ENCODE measurements around the gene TMEM115. TPM values are rescaled to one million over a fixed set of nuclear protein-coding genes. Genes with fewer than 3 reads are reported as not detected.

The TMEM115 gene
- total RNA-seq, 2 donors from 2014 or later = 73.0 to 76.7 TPM

- no peaks in the 10 kb centered on the region for H3K9me3 ChIP-seq
- TF ChIP-seq POLR2AphosphoS5 (IDR thresholded peaks at IDR 0.05) (no peak), CTCF (IDR thresholded peaks at IDR 0.05) (no peak), POLR2A (IDR thresholded peaks at IDR 0.05) (no peak)
- H3K27me3 ChIP-seq (replicated peaks; ENCODE audit: insufficient read depth) = no peaks in the 10 kb centered on the region
- H3K27ac ChIP-seq = no peak overlapping the region
- DNase-seq (ENCODE audit: low spot score) = no peak
- no peaks in the 10 kb centered on the region for H3K4me1 ChIP-seq (replicated peaks)
- no peak overlapping the region for H3K4me3 ChIP-seq
- H3K36me3 ChIP-seq = no peaks in the 10 kb centered on the region
- intact Hi-C loops (cut with DNase I) = no loop called here
- WGBS = 89% methylated on average over 16 of the region's 17 CpGs
Observed at GRCh38 chr3:50378757-50379156, 19.4 kb upstream of the TMEM115 start.

- no peak for DNase-seq (ENCODE audit: low spot score)
- WGBS = 84% methylated on average over 6 of the region's 6 CpGs
- no peak overlapping the region for H3K4me3 ChIP-seq
- TF ChIP-seq POLR2A (IDR thresholded peaks at IDR 0.05) (no peak), CTCF (IDR thresholded peaks at IDR 0.05) (no peak), POLR2AphosphoS5 (IDR thresholded peaks at IDR 0.05) (no peak)
- no peaks in the 10 kb centered on the region for H3K36me3 ChIP-seq
- no peaks in the 10 kb centered on the region for H3K4me1 ChIP-seq (replicated peaks)
- H3K27me3 ChIP-seq (replicated peaks; ENCODE audit: insufficient read depth) = no peaks in the 10 kb centered on the region
- intact Hi-C loops (cut with DNase I) = no loop called here
- no peaks in the 10 kb centered on the region for H3K9me3 ChIP-seq
- H3K27ac ChIP-seq = no peak overlapping the region
Observed at GRCh38 chr3:50378024-50378423, 18.7 kb upstream of the TMEM115 start.

GRCh38 chr3:50375258-50375931, 16.1 kb upstream of the TMEM115 start:
- no peaks in the 10 kb centered on the region for H3K4me1 ChIP-seq (replicated peaks)
- intact Hi-C loops (cut with DNase I) = no loop called here
- 85% methylated on average over 6 of the region's 7 CpGs for WGBS

GRCh38 chr3:50374363-50375257, 15.3 kb upstream of the TMEM115 start:
- H3K27ac ChIP-seq = no peak overlapping the region
- no peaks in the 10 kb centered on the region for H3K4me1 ChIP-seq (replicated peaks)
- TF ChIP-seq POLR2A (IDR thresholded peaks at IDR 0.05) = no peak
- no peak for TF ChIP-seq CTCF (IDR thresholded peaks at IDR 0.05)
- TF ChIP-seq POLR2AphosphoS5 (IDR thresholded peaks at IDR 0.05) = no peak
- H3K36me3 ChIP-seq = no peaks in the 10 kb centered on the region
- no peaks in the 10 kb centered on the region for H3K27me3 ChIP-seq (replicated peaks; ENCODE audit: insufficient read depth)
- 72% methylated on average over 22 of the region's 22 CpGs for WGBS
- intact Hi-C loops (cut with DNase I) = no loop called here
- H3K9me3 ChIP-seq = no peaks in the 10 kb centered on the region
- no peak overlapping the region for H3K4me3 ChIP-seq
- no peak for DNase-seq (ENCODE audit: low spot score)

More at GRCh38 chr3:50375258-50375931, 16.1 kb upstream of the TMEM115 start:
- no peaks in the 10 kb centered on the region for H3K27me3 ChIP-seq (replicated peaks; ENCODE audit: insufficient read depth)
- no peak for DNase-seq (ENCODE audit: low spot score)
- H3K27ac ChIP-seq = no peak overlapping the region
- H3K4me3 ChIP-seq = no peak overlapping the region
- H3K36me3 ChIP-seq = no peaks in the 10 kb centered on the region
- no peak for TF ChIP-seq CTCF (IDR thresholded peaks at IDR 0.05)
- TF ChIP-seq POLR2A (IDR thresholded peaks at IDR 0.05) = no peak
- no peak for TF ChIP-seq POLR2AphosphoS5 (IDR thresholded peaks at IDR 0.05)
- no peaks in the 10 kb centered on the region for H3K9me3 ChIP-seq

All from prostate gland (tissue), 2 donors.